ENCODE measurements around the gene GINS2.

GINS2 gene

DNA sequence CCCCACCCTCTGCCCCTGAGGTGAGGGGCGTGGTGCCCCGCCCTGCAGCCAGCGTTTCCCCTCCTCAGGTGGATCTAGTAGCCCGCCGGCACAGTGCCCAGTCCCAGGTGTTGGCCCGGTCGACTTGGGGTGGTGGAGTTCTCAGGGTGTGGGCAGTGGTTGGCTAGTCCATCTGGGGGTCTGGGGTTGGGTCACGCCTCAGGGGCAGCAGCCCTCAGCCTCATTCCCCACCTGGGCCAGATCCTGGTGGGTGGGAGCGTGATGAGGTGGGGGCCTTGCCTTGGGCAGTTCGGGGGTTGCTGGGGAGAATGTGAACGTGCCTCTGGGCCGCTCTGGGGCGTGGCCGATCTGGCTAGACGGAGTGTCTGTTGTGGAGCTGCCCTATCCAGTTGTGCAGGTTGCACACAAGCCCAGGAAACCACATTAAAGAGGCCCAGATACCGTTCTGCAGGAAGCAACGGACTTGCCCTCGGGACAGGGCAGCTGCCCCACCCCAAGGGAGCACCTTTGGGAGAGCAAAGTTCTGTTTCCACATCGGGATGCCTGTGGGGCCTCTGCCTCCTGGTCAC is 43.6 kb downstream of the GINS2 start:
- H3K36me3 ChIP-seq: peaks cover 43% of the 10 kb centered on the region
- no peak for DNase-seq
- TF ChIP-seq, protein P1, sequence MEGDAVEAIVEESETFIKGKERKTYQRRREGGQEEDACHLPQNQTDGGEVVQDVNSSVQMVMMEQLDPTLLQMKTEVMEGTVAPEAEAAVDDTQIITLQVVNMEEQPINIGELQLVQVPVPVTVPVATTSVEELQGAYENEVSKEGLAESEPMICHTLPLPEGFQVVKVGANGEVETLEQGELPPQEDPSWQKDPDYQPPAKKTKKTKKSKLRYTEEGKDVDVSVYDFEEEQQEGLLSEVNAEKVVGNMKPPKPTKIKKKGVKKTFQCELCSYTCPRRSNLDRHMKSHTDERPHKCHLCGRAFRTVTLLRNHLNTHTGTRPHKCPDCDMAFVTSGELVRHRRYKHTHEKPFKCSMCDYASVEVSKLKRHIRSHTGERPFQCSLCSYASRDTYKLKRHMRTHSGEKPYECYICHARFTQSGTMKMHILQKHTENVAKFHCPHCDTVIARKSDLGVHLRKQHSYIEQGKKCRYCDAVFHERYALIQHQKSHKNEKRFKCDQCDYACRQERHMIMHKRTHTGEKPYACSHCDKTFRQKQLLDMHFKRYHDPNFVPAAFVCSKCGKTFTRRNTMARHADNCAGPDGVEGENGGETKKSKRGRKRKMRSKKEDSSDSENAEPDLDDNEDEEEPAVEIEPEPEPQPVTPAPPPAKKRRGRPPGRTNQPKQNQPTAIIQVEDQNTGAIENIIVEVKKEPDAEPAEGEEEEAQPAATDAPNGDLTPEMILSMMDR (IDR thresholded peaks at IDR 0.05; ENCODE audit: low read depth, low read length): no peak
- H3K4me3 ChIP-seq (ENCODE audit: low read depth, low read length): no peak overlapping the region
- H3K27me3 ChIP-seq (ENCODE audit: insufficient read depth, low read depth, severe bottlenecking): no peaks in the 10 kb centered on the region
- H3K27ac ChIP-seq: no peak overlapping the region
- no peaks in the 10 kb centered on the region for H3K9me3 ChIP-seq (ENCODE audit: severe bottlenecking)

DNA sequence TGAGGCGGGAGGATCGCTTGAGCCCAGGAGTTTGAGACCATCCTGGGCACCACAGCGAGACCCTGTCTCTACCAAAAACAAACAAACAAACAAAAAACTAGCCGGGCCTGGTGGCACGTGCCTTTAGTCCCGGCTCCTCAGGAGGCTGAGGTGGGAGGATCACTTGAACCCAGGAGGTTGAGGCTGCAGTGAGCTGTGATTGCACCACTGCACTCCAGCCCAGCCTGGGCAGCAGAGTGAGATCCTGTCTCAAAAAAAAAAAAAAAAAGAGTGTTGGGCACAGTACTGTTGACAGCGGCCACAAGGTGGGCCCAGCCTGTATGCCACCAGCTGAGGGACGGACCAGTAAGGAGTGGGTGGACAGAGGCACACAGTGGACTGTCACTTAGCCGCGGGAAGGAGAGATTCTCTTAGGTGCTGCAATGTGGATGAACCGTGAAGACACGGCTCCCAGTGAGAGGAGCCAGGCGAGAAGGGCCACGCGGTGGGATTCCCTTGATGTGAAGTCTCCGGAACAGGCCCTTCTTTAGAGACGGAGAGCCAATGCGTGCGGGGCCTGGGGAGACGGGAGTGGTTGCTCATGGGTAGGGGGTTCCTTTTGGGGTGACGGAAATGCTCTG is 44.6 kb downstream of the GINS2 start:
- Histone ChIP-seq H3K9me3 (ENCODE audit: severe bottlenecking) (no peaks in the 10 kb centered on the region), H3K4me3 (ENCODE audit: low read depth, low read length) (no peak overlapping the region), H3K27me3 (ENCODE audit: insufficient read depth, low read depth, severe bottlenecking) (no peaks in the 10 kb centered on the region), H3K36me3 (peaks cover 41% of the 10 kb centered on the region), H3K27ac (no peak overlapping the region)
- TF ChIP-seq, protein P1 (IDR thresholded peaks at IDR 0.05; ENCODE audit: low read depth, low read length): no peak
- DNase-seq: no peak

DNA sequence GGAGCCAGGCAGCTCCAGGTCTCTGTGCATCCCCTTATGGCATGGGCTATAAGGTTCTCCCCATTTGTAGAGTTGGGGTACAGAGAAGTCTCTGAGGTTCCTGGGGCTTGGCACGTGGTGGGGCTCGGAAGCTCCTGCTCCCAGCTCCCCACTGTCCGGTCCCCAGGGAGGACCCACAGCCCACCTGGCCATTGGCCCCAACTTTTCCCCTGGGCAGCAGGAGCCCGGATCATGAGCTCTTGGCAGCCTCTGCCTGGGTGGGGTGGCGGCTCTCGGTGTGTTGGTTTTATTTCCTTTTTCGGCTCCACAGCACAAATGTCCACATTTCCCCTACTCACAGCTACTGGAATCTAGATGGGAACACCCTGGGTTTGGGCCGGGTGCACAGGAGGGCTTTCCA is 45.1 kb downstream of the GINS2 start:
- DNase-seq: no peak
- peak overlapping the region; percentile 53; the same call in 1 of the 2 replicates for H3K27ac ChIP-seq
- no peaks in the 10 kb centered on the region for H3K9me3 ChIP-seq (ENCODE audit: severe bottlenecking)
- TF ChIP-seq, protein P1 (IDR thresholded peaks at IDR 0.05; ENCODE audit: low read depth, low read length): no peak
- no peaks in the 10 kb centered on the region for H3K27me3 ChIP-seq (ENCODE audit: insufficient read depth, low read depth, severe bottlenecking)
- no peak overlapping the region for H3K4me3 ChIP-seq (ENCODE audit: low read depth, low read length)
- peaks cover 37% of the 10 kb centered on the region for H3K36me3 ChIP-seq

DNA sequence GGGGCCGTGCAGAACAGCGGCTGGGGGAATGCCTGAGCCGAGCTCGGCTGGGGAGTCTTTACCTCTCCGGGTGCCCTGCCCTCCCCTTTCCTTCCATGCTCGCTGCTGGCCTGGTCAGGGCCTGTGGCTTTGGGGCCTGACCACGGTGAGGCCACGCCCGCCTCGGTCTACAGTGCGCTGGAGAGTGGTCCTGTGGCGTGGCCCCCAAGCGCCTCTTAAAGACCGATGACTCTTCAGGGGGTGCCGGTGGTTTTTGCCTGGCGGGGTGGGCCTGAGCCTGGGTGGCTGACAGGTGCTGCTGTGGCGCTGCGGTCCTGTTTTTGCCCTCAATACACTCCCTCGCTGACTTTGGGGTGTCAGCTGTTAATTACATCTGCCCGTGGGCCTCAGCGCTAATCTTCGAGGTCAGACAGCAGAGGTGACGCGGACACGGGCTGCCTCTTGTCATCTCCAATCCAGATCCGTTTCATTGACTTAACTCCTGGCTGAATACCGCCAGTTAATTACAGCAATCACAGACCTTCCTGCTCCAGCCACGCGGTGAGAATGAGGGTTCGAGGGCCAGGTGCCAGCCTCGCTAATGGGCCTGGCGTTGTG is 45.9 kb downstream of the GINS2 start:
- H3K36me3 ChIP-seq: peaks cover 34% of the 10 kb centered on the region
- H3K27ac ChIP-seq: peak overlapping the region; percentile 53
- no peak overlapping the region for H3K4me3 ChIP-seq (ENCODE audit: low read depth, low read length)
- peak; percentile 46 for DNase-seq
- H3K27me3 ChIP-seq (ENCODE audit: insufficient read depth, low read depth, severe bottlenecking): no peaks in the 10 kb centered on the region
- no peaks in the 10 kb centered on the region for H3K9me3 ChIP-seq (ENCODE audit: severe bottlenecking)
- TF ChIP-seq, protein P1 (IDR thresholded peaks at IDR 0.05; ENCODE audit: low read depth, low read length): no peak

DNA sequence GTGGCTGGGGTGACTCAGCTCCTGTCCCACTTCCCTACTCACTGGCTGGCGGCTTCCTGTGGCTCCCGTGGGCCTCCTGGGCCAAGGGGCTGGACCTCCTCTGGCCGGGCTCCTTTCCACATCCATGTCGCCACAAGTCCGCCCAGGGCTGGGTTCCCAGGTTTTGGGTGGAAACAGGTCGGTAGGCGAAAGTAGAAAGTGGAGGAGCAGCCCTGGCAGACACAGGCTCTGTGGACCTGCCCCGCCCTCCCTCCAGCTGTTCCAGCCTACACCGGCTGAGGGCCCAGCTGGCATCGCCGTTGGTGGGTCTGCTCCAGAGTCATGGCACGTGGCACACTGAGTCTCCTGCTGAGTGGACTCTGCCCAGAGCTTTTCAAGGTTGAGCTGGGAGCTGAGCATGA is 47.0 kb downstream of the GINS2 start:
- H3K36me3 ChIP-seq: peaks cover 34% of the 10 kb centered on the region
- TF ChIP-seq, protein P1 (IDR thresholded peaks at IDR 0.05; ENCODE audit: low read depth, low read length): no peak
- no peak overlapping the region for H3K4me3 ChIP-seq (ENCODE audit: low read depth, low read length)
- H3K27ac ChIP-seq: no peak overlapping the region
- no peaks in the 10 kb centered on the region for H3K27me3 ChIP-seq (ENCODE audit: insufficient read depth, low read depth, severe bottlenecking)
- no peaks in the 10 kb centered on the region for H3K9me3 ChIP-seq (ENCODE audit: severe bottlenecking)
- DNase-seq: no peak

Data from WERI-Rb-1 (cell line).